ENCODE results near the gene VPS39.

VPS39 gene

DNA sequence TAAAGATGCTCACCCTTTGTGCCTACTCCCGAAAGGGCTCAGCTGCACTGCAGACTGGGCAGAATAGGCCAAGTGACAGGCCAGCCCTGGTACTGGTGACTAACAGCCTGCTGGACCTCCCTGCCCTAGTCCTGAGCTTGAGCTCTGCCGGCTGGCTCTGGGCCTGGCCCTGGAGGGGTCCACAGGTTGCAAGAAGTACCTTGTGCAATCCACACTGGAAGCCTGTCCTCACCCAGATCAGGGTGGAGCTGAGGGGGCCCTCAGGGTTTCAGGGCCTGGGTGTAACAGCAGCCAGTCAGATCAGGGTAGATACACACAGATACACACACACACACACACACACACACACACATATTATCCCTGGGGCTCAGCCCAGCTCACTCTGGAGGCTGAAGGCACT, 86.4 kb downstream of the VPS39 start:
- DNase-seq: no peak

GRCh38 chr15:42121021-42121420, 87.1 kb downstream of the VPS39 start:
- DNase-seq: peak; percentile 22

DNA sequence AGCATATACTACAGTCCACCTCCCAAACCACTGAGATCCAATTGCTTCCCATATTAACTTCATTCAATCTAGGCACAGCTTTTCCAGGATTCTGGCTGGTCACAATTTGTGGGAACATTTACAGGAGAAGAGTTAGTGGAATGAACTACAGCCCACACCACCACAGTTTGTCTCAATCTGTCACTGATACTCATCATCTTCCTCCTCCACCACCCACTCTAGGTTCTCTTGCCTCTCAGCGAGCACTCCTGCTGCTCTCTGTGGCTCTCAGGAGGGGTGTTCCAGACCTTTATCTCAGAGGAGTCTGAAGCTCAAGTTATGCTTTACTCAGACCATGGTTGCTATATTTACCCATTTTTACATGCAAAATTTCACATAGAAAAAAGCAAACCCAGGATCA, 87.8 kb downstream of the VPS39 start:
- DNase-seq: no peak

DNA sequence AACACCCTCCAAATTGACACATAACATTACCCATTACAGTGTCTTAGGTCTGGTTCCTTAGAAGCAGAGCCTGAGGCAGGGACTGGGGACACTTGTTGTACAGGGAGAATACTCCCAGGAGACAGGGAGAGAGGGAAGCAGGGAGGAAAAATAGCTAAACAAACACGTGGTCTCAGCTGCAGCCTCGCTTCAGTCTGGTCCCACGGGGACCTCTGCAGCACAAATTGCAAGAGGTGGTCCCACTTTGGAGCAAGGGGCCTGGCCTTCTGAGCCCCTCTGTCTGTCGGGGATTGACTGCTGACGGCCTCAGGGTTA, 88.7 kb downstream of the VPS39 start:
- no peak for DNase-seq

DNA sequence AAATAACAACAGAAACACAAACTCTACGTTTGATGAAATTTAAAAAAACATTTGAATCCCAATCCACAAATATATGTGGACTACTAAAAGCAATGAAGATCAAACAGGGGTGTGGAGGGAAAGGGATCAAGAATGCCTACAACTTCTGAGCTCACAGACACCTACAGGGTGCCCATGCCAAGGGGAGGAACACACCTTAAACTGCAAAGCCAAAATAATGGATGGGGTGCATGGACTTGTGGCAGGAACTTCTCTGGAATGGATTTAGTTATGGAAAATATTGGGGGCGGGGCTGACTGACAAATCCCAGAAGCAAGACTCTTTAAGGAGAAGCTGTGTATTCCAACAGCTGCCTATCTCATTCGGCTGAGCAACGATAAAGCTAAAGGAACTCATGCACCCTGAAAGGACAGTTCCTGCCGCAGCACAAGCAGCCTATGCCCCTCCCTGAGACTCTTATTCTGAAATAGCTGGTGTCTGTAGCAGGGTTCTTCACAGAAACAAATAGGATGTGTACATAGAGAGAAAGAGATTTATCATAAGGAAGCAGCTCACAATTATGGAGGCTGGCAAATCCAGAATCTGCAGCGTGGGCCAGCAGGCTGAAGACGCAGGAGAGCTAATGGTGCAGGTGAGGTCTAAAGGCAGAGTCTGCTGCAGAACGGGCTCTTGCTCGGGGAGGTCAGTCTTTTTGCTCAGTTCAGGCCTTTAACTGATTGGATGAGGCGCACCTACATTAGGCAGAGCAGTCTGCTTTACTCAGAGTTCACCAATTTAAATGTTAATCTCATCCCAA, 89.3 kb downstream of the VPS39 start:
- no peak for DNase-seq

- DNase-seq: peak; percentile 66
Observed at GRCh38 chr15:42111924-42112323, 96.2 kb downstream of the VPS39 start.

DNA sequence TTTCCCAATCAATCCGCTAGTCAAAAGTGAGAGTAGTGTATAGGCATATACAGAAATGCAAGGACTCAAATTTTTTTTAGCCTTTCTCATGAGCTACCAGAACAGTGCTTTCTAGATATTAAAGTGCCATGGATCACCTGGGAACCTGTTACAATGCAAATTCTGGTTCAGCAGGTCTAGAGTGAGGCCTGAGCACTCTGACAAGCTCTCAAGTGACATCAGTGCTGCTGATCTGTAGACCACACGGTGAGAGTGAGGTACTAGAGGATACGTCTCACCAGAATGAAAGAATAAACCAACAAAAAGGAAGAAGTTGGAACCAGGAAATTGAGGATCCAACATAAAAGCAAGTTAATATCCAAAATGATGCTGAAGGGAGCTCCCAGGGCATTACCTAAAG, 97.7 kb downstream of the VPS39 start:
- peak; percentile 0 for DNase-seq

DNA sequence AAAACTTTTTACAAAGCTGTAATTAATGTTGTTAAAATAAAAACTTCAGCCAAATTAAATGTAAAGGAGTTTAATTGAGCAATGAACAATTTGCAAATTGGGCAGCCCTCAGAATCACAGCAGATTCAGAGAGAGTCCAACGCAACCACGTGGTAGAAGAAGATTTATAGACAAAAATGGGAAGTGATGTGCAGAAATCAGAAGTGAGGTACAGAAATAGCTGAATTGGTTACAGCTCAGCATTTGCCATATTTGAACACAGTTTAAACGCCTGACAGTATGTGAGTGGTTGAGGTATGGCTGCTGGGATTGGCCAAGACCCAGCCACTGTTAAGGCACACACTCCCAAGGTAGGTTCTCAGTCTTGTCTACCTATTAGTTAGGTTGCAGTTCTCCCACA, 99.3 kb downstream of the VPS39 start:
- peak; percentile 45 for DNase-seq
